Measurements from ENCODE around the gene NRP1. TPM values are rescaled to one million over a fixed set of nuclear protein-coding genes. Genes with fewer than 3 reads are reported as not detected.

NRP1 gene
- total RNA-seq, 1 experiment from 2014 or later, result 31.7 TPM

- ChIA-PET CTCF (interaction anchor here (0.6 kb wide), 1 partner anchor 152 kb away, joined by 4 read pairs; no protein-coding TSS in a partner anchor), POLR2A (ENCODE audit: low non-redundant PET) (no interaction called here)
- no peaks in the 10 kb centered on the region for H3K9me3 ChIP-seq (ENCODE audit: low read depth, low read length, poor library complexity, severe bottlenecking)
- no peak overlapping the region for H3K4me3 ChIP-seq (ENCODE audit: low read depth, low read length, poor library complexity, severe bottlenecking)
- DNase-seq (ENCODE audit: low spot score), result peak; percentile 80
- peaks cover 54% of the 10 kb centered on the region for H3K4me1 ChIP-seq (ENCODE audit: insufficient read depth, low read length, poor library complexity, severe bottlenecking)
- H3K27me3 ChIP-seq (replicated peaks; ENCODE audit: insufficient read depth, low read depth, low read length, poor library complexity), result no peaks in the 10 kb centered on the region
- TF ChIP-seq CTCF (conservative IDR thresholded peaks at IDR 0.05; ENCODE audit: low read depth, low read length) (no peak), EZH2 (IDR thresholded peaks at IDR 0.05; ENCODE audit: borderline replicate concordance, low read depth, low read length, poor library complexity, severe bottlenecking) (no peak)
- no peaks in the 10 kb centered on the region for H3K36me3 ChIP-seq (ENCODE audit: insufficient read depth, low read length, poor library complexity, severe bottlenecking)
- no TSS peak for BruUV-seq (replicated peaks)
- H3K27ac ChIP-seq (ENCODE audit: low read depth, low read length, poor library complexity, severe bottlenecking), result no peak overlapping the region
- intact Hi-C loops (cut with micrococcal nuclease; ENCODE audit: unreplicated experiment), result no loop called here
These were observed 174.3 kb downstream of the NRP1 start for GRCh38 chr10:33160151-33160550.

- POLR2A ChIA-PET (ENCODE audit: low non-redundant PET), result no interaction called here
These were observed 177.4 kb downstream of the NRP1 start for GRCh38 chr10:33157103-33157502.

GRCh38 chr10:33155720-33156638, 178.5 kb downstream of the NRP1 start:
- H3K36me3 ChIP-seq (ENCODE audit: insufficient read depth, low read length, poor library complexity, severe bottlenecking), result no peaks in the 10 kb centered on the region
- no TSS peak for BruUV-seq (replicated peaks)
- peaks cover 38% of the 10 kb centered on the region for H3K4me1 ChIP-seq (ENCODE audit: insufficient read depth, low read length, poor library complexity, severe bottlenecking)
- H3K9me3 ChIP-seq (ENCODE audit: low read depth, low read length, poor library complexity, severe bottlenecking), result no peaks in the 10 kb centered on the region
- POLR2A ChIA-PET (ENCODE audit: low non-redundant PET), result no interaction called here
- H3K27ac ChIP-seq (ENCODE audit: low read depth, low read length, poor library complexity, severe bottlenecking), result no peak overlapping the region
- TF ChIP-seq CTCF (conservative IDR thresholded peaks at IDR 0.05; ENCODE audit: low read depth, low read length) (peak; percentile 61), EZH2 (IDR thresholded peaks at IDR 0.05; ENCODE audit: borderline replicate concordance, low read depth, low read length, poor library complexity, severe bottlenecking) (no peak)
- no peak overlapping the region for H3K4me3 ChIP-seq (ENCODE audit: low read depth, low read length, poor library complexity, severe bottlenecking)
- CTCF ChIA-PET, result no interaction called here
- intact Hi-C loops (cut with micrococcal nuclease; ENCODE audit: unreplicated experiment), result no loop called here
- no peaks in the 10 kb centered on the region for H3K27me3 ChIP-seq (replicated peaks; ENCODE audit: insufficient read depth, low read depth, low read length, poor library complexity)
- DNase-seq (ENCODE audit: low spot score), result peak; percentile 63

More at GRCh38 chr10:33157103-33157502, 177.4 kb downstream of the NRP1 start:
- peak; percentile 89 for DNase-seq (ENCODE audit: low spot score)
- Histone ChIP-seq H3K36me3 (ENCODE audit: insufficient read depth, low read length, poor library complexity, severe bottlenecking) (no peaks in the 10 kb centered on the region), H3K4me3 (ENCODE audit: low read depth, low read length, poor library complexity, severe bottlenecking) (no peak overlapping the region), H3K9me3 (ENCODE audit: low read depth, low read length, poor library complexity, severe bottlenecking) (no peaks in the 10 kb centered on the region), H3K27me3 (replicated peaks; ENCODE audit: insufficient read depth, low read depth, low read length, poor library complexity) (no peaks in the 10 kb centered on the region), H3K4me1 (ENCODE audit: insufficient read depth, low read length, poor library complexity, severe bottlenecking) (peaks cover 39% of the 10 kb centered on the region), H3K27ac (ENCODE audit: low read depth, low read length, poor library complexity, severe bottlenecking) (peak overlapping the region; percentile 61)
- intact Hi-C loops (cut with micrococcal nuclease; ENCODE audit: unreplicated experiment), result no loop called here
- BruUV-seq (replicated peaks), result no TSS peak
- CTCF ChIA-PET, result interaction anchor here (0.5 kb wide), 1 partner anchor 756 kb away, joined by 10 read pairs; no protein-coding TSS in a partner anchor
- no peak for TF ChIP-seq CTCF (conservative IDR thresholded peaks at IDR 0.05; ENCODE audit: low read depth, low read length)
- TF ChIP-seq EZH2 (IDR thresholded peaks at IDR 0.05; ENCODE audit: borderline replicate concordance, low read depth, low read length, poor library complexity, severe bottlenecking), result no peak
